Osteoblast (primary cell): Measurements from ENCODE around the gene FBXL15. TPM values are rescaled to one million over a fixed set of nuclear protein-coding genes. Genes with fewer than 3 reads are reported as not detected.

Experiments used
- DNase-seq: peaks from one replicate; pipeline ENCODE4 v3.0.0; 2011; ENCODE audit warnings: low spot score, mixed read lengths; ENCODE audit not compliant: insufficient read length; ENCODE audit errors: missing footprints
- H2AFZ ChIP-seq: 2 replicates; pipeline ENCODE4 v1.6.0; 2011; ENCODE audit warnings: mild to moderate bottlenecking, low read length
- H3K27ac ChIP-seq: 2 replicates; pipeline ENCODE4 v1.5.1; 2011; ENCODE audit warnings: mild to moderate bottlenecking, low read depth, low read length, moderate library complexity
- H3K27me3 ChIP-seq: 2 replicates; pipeline ENCODE4 v1.6.0; 2012; ENCODE audit warnings: mild to moderate bottlenecking, control low read depth, inconsistent platforms, low read length, moderate library complexity; ENCODE audit not compliant: insufficient read depth
- H3K36me3 ChIP-seq: 2 replicates; pipeline ENCODE4 v1.5.1; 2011; ENCODE audit warnings: mild to moderate bottlenecking, low read length, control low read depth, moderate library complexity; ENCODE audit not compliant: insufficient read depth
- H3K4me1 ChIP-seq: 2 replicates; pipeline ENCODE4 v1.5.1; 2011; ENCODE audit warnings: mild to moderate bottlenecking, low read length, control low read depth, moderate library complexity; ENCODE audit not compliant: insufficient read depth
- H3K4me2 ChIP-seq: 2 replicates; pipeline ENCODE4 v1.6.0; 2011; ENCODE audit warnings: mild to moderate bottlenecking, low read length; ENCODE audit not compliant: insufficient read depth
- H3K4me3 ChIP-seq: fragments of 200-600 bp; sonication (generic); 3 replicates; pipeline ENCODE4 v1.5.1; 2012; ENCODE audit warnings: mild to moderate bottlenecking, low read length, inconsistent platforms; ENCODE audit not compliant: insufficient read depth
- H3K79me2 ChIP-seq: 2 replicates; pipeline ENCODE4 v1.6.0; 2012; ENCODE audit warnings: mild to moderate bottlenecking, low read length, control low read depth, inconsistent platforms; ENCODE audit not compliant: insufficient read depth
- H3K9me3 ChIP-seq: 2 replicates; pipeline ENCODE4 v1.5.1; 2011; ENCODE audit warnings: low read depth, low read length, control low read depth
- H4K20me1 ChIP-seq: 2 replicates; pipeline ENCODE4 v1.6.0; 2012; ENCODE audit warnings: mild to moderate bottlenecking, low read length, control low read depth; ENCODE audit not compliant: insufficient read depth
- total RNA-seq: library from RNA; depleted of rRNA; stranded (reverse); fragments of >200 nt; gene quantifications from 2 replicates; pipeline ENCODE4 v1.2.3, GENCODE V29; 2012
- TF ChIP-seq, protein P1 (sequence below): IDR thresholded peaks from 2 replicates; pipeline ENCODE4 v1.5.1; 2011; ENCODE audit warnings: mild to moderate bottlenecking, low read depth, low read length, moderate library complexity; ENCODE audit errors: extremely low read depth

FBXL15 gene
- total RNA-seq, 1 donor: 9.4 TPM

DNA sequence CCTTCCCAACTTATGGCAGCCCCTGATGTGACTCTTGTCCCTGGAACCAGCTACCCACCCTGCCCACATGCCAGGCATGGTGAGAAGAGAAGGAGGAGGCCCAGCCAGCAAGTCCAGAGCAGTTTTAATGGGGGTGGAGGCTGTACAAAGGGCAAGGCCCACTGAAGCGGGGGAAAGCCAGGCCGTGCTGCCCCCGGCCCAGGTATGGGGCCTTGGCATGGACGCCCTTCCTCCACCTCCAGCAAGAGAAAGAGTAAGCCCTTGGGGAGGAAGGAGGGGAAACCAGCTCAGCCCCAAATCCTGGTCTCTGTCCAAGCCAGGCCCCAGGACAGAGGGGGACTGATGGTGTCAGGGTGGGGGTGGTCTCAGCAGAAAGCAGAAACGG lies 18.1 kb upstream of the FBXL15 start:
- H4K20me1 ChIP-seq: peaks cover 3% of the 10 kb centered on the region
- TF ChIP-seq, protein P1, sequence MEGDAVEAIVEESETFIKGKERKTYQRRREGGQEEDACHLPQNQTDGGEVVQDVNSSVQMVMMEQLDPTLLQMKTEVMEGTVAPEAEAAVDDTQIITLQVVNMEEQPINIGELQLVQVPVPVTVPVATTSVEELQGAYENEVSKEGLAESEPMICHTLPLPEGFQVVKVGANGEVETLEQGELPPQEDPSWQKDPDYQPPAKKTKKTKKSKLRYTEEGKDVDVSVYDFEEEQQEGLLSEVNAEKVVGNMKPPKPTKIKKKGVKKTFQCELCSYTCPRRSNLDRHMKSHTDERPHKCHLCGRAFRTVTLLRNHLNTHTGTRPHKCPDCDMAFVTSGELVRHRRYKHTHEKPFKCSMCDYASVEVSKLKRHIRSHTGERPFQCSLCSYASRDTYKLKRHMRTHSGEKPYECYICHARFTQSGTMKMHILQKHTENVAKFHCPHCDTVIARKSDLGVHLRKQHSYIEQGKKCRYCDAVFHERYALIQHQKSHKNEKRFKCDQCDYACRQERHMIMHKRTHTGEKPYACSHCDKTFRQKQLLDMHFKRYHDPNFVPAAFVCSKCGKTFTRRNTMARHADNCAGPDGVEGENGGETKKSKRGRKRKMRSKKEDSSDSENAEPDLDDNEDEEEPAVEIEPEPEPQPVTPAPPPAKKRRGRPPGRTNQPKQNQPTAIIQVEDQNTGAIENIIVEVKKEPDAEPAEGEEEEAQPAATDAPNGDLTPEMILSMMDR: no peak
- H3K4me2 ChIP-seq: no peak overlapping the region
- peaks cover 36% of the 10 kb centered on the region for H3K36me3 ChIP-seq
- peak; percentile 87 for DNase-seq
- no peak overlapping the region for H3K27ac ChIP-seq
- H3K9me3 ChIP-seq: no peaks in the 10 kb centered on the region
- no peaks in the 10 kb centered on the region for H3K79me2 ChIP-seq
- peaks cover 5% of the 10 kb centered on the region for H3K4me1 ChIP-seq
- H3K27me3 ChIP-seq: peaks cover 2% of the 10 kb centered on the region
- no peak overlapping the region for H3K4me3 ChIP-seq
- H2AFZ ChIP-seq: no peak overlapping the region

DNA sequence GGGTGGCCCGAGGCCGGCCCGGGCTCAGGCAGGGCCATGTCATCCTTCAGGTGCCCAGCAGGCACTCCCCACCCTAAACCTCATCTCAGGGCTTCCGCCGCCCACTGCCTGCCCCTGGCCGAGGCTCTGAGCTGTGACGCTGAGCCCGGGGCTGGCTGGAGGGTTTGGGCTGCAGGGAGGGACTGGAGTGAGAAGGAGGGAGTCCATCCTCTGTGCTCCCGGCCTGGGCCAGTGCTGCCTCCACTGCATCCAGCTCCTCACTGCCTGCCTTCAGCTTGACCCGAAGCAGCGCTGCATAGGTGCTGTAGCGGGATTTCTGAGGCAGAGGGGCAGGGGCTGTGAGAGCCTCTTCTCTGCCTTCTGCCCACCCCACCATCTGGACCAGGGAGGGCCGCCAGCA lies 17.5 kb upstream of the FBXL15 start:
- Histone ChIP-seq H3K79me2 (no peaks in the 10 kb centered on the region), H2AFZ (no peak overlapping the region)
- TF ChIP-seq, protein P1: no peak

DNA sequence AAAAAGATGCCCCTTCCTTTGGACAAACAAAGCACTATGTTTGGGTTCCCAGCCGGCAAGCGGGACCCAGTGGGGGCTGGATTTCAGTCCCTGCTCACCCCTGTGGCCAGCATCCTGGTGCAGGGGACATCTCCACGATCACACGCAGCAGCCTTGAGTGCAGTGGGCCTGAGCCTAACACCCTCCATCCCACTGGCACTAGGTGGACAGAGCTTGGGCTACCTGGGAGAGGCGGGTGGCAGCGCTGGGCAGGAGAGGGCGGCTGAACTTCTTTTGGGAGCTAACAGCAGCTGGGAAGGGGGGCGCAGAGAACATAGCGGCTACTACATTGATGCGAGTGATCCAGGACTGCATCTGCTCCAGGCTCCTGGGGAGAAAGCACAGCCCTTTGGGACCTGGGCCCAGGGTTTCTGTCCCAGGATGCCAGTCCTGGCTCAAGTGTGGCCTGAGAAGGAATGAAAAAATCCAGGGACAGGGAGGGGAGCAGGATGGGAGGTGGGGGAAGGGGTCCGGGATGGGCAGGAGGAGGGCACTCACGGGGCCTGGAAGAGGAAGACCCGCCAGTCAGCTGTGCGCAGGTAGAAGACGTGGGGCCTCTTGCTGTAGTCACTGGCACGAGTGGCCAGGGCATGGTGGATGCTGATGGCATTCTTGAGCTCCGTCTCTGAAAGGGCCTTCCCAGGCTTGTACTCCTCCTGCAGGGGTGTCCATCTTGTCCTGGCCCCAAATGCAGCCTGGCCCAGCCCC lies 16.1 kb upstream of the FBXL15 start:
- H3K27me3 ChIP-seq: peaks cover 19% of the 10 kb centered on the region
- no peak overlapping the region for H3K27ac ChIP-seq
- DNase-seq: peak; percentile 74
- H2AFZ ChIP-seq: no peak overlapping the region
- H3K36me3 ChIP-seq: peaks cover 24% of the 10 kb centered on the region
- no peak overlapping the region for H3K4me2 ChIP-seq
- peaks cover 3% of the 10 kb centered on the region for H3K4me1 ChIP-seq
- no peaks in the 10 kb centered on the region for H3K9me3 ChIP-seq
- peaks cover 3% of the 10 kb centered on the region for H4K20me1 ChIP-seq
- TF ChIP-seq, protein P1: no peak
- H3K4me3 ChIP-seq: no peak overlapping the region
- no peaks in the 10 kb centered on the region for H3K79me2 ChIP-seq

More for the DNA sequence above, 17.5 kb upstream of the FBXL15 start:
- Histone ChIP-seq H3K27me3 (peaks cover 9% of the 10 kb centered on the region), H4K20me1 (peaks cover 3% of the 10 kb centered on the region), H3K4me1 (peaks cover 5% of the 10 kb centered on the region), H3K36me3 (peaks cover 30% of the 10 kb centered on the region), H3K4me3 (no peak overlapping the region), H3K4me2 (no peak overlapping the region), H3K9me3 (no peaks in the 10 kb centered on the region), H3K27ac (no peak overlapping the region)
- DNase-seq: peak; percentile 60

DNA sequence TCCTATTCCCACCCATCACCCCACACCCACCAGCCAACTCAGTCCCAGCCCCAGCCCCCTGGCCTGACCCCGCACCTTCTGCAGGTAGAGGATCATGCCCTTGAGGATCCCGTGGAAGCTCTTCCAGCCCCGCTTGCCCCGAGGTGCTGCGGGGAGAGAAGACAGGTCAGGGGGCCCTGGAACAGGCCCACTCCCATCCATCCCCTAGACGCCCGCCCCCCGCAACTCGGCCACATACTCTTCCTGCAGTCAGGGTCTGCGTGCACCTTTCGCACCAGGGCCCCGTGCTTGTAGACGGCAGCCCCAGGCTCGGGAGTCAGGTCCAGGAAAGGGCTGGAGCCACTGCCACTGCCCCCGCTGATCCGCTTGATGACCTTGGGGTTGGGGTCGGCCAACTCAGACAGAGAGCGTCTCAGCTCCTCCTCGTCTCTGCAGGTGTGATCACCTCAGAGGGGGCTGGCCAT lies 15.5 kb upstream of the FBXL15 start:
- H2AFZ ChIP-seq: no peak overlapping the region
- H4K20me1 ChIP-seq: peaks cover 3% of the 10 kb centered on the region
- H3K4me1 ChIP-seq: peaks cover 6% of the 10 kb centered on the region
- H3K9me3 ChIP-seq: no peaks in the 10 kb centered on the region
- peaks cover 25% of the 10 kb centered on the region for H3K27me3 ChIP-seq
- TF ChIP-seq, protein P1: no peak
- no peaks in the 10 kb centered on the region for H3K79me2 ChIP-seq
- DNase-seq: peak; percentile 68
- peaks cover 22% of the 10 kb centered on the region for H3K36me3 ChIP-seq
- no peak overlapping the region for H3K4me2 ChIP-seq
- no peak overlapping the region for H3K27ac ChIP-seq
- H3K4me3 ChIP-seq: no peak overlapping the region
